Stimulated activated CD4-positive, alpha-beta T cell treated with anti-CD3 and anti-CD28 coated beads, Interleukin-12 subunit alpha, Interleukin-12 subunit beta, amount 100 ng/mL, for 24 hours (primary cell): Measurements from ENCODE around the gene RBBP4.
"Not testable (repeated sequence)": the region's sequence is repeated elsewhere in the genome, so short reads cannot be mapped to it uniquely, and the experiment has no call there.

Source experiments
- DNase-seq, 2 experiments: peaks; one replicate each; pipeline ENCODE4 v3.0.0-alpha.2; 2020; ENCODE audit warnings: low read depth in 2 of 2

RBBP4 gene

DNA sequence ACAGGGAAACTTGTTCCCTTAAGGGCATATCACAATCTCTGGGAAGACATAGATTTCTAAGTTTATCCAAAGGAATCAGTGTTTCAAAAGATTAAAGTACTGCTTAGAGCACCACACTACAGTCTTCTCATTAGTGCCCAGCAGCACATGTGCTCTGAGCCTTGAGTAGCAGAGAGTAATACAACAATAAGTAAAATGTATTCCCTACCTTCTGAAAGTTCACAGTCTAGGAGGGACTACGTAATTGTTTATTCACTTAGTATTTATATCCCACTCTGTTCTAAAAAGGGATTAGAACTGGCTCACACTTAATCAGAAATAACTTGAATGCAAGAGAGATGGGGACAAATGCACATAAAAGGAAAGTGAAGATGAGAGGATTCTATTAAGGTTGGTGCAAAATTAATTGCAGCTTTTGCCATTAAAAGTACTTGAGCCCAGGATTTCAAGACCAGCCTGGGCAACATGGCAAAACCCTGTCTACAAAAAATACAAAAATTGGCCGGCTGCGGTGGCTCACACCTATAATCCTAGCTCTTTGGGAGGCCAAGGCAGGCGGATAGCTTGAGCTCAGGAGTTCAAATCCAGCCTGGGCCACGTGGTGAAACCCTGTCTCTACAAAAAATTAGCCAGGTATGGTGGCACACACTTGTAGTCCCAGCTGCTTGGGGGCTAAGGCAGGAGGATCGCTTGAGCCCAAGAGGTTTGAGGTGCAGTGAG, 42.6 kb downstream of the RBBP4 start:
- DNase-seq = no peak

DNA sequence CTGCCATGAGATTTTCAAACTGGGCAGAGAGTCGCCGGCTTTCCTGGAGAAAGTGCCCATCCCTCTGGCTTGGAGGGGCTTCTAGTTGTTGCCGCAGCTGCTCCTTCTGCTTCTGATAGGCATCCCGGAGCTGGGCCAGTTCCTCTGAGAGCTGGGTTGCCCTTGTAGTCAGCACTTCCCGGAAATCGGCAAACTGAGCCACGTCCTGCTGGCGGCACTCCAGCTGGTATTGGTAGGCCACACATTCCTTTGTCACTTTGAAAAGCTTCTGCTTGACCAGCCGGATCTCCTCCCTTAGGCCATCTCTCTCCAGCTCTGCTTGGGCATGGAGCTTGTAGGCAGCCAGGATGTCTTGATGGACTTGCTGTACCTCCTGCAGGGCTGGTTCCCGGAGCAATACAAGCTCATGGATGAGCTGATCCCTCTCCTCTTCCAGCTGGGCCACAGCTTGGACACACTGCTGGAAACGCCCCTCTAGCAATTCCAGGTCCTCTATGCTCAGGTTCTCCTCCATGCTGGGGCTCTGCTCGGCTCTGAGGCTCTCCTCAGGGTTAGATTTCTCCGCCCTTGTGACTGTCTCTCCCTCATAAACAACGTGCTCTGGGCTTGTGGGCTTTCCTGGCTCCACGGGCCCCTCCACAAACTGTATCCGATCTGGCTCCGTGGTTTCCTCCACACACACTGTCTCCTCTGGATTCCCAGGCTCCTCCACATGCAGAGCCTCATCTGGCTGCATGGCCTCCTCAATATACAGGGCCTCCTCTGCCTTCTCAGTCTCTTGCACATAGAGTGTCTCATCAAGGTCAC, 44.3 kb downstream of the RBBP4 start:
- DNase-seq = no peak

DNA sequence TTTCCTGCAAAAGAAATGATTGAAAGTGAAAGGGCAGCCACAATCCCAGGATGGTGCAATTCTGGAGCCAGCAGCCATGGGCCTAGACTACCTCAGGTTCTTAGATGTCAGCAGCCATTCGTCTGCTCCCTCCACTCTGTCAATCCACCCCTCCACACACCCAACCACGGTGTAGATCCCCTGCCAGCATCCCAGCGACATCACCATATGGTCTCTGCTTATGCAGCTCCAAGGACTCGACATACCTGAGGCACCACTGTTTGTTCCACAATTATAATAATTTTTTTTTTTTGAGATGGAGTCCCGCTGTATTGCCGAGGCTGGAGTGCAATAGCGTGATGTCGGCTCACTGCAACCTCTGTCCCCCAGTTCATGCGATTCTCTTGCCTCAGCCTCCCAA, 45.0 kb downstream of the RBBP4 start:
- no peak for DNase-seq

DNA sequence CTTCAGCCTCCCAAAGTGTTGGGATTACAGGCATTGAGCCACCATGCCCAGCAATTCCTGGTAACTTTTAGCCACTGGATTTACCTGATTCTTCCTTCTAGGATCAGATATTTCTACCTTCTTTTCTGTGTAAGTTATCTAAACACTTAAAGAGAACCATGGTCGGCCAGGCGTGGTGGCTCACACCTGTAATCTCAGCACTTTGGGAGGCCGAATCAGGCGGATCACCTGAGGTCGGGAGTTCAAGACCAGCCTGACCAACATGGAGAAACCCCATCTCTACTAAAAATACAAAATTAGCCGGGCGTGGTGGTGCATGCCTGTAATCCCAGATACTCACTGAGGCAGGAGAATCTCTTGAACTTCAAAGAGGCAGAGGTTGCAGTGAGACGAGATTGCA, 46.0 kb downstream of the RBBP4 start:
- DNase-seq = not testable (repeated sequence)

DNA sequence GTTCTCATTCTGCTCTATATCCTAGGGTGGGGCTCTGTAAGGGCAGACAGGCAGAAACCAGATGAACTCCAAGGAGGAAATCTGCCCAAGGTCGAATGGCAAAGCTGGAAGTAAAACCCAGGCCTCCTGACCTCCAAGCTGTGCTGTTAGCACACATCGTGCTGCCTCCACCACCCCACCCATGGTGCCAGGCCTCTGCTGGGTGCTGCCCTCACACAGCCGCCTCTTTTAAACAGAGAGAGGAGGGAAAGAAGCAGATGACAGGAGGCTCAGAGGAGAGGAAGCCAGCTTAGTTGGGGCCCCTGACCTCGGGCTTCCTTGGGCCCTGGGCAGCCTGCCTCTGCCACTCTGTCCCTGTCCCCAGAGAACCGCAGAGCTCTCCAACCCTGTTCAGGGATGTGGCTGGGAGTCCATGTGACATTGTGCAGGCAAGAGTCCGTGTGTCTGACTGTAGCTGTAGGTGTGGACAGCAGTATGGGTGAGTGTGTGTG, 50.5 kb downstream of the RBBP4 start:
- no peak for DNase-seq

DNA sequence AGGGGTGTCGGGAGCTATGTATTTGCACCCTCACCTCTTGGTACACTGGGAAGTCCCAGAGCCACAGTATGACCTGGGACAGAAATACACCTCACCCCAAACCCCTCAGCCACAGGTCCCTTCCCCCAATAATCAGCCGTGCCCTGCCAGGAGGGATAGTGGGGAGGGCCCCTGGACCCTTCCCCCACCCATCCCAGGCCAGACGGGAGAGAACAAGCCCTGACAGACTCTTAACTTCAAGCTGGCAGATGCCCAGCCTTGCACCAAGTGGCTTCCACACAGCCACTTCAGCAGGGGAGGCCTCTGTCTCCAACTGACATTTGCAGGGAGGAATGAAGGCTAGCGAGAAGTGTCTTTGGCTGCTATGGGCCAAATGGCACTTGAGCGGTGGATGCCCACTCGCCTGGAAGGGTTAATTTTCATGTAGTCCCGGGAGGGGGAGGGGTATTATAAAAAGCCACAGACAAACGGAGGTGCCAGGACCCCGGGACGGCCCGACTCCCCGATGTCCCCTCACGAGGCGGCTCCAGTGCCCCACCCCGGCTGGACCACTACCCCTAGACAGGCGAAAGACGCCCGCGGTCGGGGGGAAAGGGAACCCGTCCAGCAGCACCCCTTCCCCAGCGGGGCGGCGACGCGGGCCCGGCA, 51.1 kb downstream of the RBBP4 start:
- DNase-seq = no peak

DNA sequence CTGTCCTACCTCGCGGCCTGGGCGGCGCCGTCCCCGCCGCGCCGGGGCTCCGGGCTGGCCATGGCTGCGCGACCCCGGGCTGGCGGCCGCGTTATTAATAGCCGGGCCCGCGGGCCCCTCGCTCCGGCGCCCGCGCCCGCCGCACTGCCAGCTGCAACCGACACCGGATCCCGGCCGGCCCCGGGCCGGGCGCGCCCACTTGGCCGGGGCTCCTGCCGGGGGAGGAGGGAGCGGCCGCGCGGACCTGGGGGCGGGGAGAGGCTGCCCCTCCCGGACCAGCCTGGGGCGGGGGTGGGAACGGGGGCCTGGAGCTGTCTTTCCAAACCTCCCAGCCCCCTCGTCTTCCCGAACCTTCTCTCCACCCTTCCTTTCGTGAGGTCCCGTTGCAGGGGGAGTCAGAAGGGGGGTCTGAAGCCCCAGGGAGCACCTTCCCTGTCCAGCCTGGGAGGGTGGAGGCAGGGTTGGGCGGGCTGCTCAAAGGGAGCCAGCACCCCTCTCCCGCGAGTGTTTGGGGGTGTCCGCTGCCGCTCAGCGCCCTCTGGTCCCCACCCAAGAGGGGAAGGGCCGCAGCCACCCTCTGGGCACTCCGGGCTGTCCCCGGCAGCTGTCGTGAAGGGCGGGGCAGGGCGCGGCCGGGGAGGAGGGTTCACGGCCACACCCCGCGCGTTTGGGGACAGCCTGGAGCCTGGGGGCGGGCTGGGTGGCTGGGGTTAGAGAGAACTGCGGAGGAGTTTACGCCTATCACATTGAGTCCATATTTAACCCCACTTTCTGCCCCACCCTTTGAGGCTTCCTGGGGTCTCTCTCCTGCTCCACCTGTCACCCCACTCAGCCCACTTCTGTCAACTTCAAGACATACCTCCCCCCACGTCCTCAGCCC, 51.8 kb downstream of the RBBP4 start, which contains the start of gene SYNC:
Gene SYNC (minus strand): TSS at position 172 of the 880 bp plus-strand sequence. CDS start 110 bp downstream, at position 62.
- DNase-seq = no peak

DNA sequence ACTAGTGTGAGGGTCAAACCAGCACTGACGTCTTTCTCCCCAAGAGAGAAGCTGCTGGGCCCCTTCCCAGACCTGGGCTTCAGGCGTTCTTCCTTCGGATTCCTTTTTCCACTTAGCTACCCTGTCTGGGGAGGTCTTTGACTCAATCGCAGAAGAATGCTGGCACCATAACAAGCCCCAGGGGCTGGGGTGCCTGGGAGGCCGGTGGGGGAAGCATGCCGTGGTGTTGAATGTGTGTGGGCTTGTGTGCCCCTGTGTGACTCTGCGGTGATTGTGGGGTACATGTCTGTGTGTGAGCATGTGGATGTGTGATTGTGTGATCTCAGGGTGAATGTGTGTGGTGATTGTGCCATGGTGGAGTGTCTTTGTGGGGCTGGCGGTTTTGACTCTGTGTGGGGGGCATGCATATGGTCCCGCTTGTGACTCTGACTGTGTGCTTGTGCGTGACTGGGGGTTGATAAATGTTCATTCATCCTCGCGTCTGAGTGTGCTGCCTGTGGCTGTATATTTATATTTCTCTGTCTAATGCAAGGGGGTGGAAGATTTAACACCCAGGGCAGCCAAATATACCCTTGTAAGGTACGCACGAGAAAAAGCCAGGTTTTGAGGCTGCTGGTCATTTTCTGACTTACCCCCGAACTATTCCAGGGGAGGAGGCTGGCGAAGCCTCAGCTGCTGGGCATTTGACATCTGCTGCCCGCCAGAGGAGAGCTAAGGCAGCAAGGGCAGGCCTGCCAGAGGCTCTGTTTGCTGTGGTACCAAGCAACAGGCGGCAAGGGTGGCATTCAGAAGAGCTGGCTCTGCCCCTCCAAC, 52.7 kb downstream of the RBBP4 start:
- no peak for DNase-seq

DNA sequence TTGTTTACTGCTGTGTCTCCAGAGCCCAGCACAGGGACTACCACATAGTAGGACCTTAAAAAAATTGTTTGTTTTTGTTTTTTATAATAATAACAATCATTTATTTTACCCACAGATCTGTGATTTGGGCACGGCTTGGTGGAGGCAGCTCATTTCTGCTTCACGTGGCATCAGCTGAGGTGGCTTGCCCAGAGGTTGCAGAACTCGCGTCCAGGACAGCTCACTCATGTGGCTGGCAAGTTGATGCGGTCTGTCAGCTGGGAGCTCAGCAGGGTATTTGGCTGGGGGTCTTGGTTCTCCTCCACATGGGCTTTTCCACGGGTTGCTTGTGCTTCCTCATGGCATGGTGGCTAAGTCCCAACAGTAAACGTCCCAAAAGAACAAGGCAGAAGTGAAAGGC, 54.5 kb downstream of the RBBP4 start:
- DNase-seq = no peak

DNA sequence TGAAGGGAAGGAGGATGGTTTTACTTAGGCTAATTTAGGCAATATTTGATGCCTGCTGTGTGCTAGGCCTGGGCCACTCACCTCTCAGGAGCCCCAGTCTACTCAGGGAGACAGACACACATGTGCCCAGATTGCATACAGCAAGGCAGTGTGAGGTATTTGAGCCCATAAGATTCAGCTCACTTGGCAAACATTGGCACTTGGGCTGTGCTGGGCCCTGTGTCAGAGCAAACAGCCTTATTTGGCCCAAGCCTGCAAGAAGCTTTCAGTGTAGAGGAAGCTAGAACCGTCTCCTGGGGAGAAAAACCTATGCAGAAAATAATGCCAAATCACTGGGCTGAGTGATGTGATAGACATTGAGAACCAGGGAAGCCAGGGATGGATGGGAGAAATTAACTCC, 55.5 kb downstream of the RBBP4 start:
- no peak for DNase-seq

DNA sequence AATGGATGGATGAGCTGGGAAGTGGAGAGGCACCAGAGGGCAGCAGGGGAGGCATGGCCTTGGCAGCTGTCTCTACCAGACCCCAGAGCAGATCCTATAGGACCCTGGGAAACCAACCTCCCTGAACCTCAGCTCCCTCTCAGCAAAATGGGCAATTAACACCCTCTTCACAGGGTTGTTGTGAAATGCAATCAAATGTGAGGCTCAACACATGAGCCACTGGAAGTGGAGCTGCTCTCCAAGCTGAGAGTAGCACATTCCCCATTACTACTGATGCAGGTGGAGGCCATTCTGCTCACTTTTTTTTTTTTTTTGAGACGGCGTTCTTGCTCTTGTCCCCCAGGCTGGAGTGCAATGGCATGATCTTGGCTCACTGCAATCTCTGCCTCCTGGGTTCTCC, 58.1 kb downstream of the RBBP4 start:
- DNase-seq = no peak

DNA sequence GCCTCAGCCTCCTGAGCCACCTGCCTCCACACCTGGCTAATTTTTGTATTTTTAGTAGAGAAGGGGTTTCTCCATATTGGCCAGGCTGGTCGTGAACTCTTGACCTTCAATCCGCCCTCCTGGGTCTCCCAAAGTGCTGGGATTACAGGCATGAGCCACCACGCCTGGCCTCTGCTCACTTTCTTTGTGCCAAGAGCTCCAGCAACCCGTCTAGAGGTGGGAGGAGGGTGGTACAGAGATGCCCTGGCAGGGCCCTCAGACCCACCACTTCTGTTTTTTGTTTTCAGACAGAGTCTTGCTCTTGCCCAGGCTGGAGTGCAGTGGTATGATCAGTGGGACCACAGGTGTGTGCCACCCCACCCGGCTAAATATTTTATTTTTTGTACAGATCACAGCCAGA, 58.5 kb downstream of the RBBP4 start:
- no peak for DNase-seq

DNA sequence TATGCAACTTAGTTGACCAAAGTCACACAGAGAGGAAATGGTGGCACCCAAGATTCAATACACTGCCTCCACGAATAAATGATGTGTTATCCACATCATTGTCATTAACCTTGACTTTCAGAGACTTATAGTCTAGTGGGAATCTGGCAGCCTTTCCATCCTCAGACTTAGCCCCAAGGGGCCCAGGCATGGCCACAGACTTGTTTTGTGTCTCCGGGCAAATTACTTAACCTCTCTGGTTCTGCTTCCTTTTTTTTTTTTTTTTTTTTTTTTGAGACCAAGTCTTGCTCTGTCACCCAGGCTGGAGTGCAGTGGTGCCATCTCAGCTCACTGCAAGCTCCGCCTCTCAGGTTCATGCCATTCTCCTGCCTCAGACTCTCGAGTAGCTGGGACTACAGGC, 60.2 kb downstream of the RBBP4 start:
- not testable (repeated sequence) for DNase-seq

DNA sequence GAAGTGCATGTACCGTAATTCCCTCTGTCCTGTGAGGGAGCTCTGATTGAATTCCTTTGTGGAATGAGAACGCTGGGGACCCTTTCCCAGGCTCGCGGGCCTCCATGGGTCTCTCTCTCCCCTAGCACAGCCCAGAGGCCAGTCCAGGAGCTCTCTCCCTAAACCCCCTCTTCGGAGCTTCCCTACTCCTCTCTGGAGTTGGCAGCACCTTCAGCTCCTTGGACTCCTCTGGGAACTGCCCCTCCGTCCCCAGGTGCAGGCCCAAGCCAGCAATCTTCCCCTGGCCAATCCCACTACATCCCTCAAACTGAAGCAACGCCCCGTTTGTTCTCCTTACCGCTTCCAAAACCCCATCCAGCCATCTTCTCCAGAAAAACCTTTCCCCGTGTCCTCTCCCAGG, 62.1 kb downstream of the RBBP4 start:
- DNase-seq = no peak

DNA sequence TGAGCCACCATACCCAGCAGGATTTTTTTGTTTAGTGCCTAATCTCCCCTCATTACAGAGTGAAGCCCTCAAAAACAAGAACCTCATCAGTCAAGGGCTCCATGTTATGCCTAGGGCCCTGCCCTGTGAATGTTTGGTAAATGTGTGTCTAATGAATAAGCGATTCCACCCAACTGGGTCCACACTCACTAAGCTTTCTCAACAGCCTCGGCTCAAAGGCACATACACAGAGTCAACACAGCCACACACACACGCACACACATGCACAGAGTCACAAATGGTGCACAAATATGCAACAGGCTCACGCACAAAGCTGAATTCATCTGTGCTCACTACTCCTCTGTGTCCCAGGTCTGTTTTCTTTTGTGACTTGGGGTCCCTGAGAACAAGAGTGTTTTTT, 63.3 kb downstream of the RBBP4 start:
- DNase-seq = no peak

DNA sequence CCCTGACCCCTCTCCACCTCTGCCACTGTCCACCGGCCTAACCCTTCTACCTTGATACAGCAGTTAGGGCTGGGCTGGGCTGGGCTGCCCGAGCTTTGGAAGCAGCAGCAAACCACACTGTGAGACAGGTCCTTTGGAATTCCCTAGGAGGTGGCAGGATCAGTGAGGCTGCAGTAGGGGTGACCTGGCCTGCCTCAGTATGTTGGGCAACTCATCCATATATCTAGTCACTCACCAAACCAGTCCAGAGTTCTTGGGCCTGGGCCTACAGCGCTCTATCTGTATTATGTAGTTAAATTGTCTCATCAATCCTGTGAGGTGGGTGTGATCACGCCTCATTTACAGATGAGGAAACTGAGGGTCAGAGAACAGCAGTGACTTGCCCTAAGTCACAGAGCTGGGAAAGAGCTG, 64.9 kb downstream of the RBBP4 start:
- no peak for DNase-seq

DNA sequence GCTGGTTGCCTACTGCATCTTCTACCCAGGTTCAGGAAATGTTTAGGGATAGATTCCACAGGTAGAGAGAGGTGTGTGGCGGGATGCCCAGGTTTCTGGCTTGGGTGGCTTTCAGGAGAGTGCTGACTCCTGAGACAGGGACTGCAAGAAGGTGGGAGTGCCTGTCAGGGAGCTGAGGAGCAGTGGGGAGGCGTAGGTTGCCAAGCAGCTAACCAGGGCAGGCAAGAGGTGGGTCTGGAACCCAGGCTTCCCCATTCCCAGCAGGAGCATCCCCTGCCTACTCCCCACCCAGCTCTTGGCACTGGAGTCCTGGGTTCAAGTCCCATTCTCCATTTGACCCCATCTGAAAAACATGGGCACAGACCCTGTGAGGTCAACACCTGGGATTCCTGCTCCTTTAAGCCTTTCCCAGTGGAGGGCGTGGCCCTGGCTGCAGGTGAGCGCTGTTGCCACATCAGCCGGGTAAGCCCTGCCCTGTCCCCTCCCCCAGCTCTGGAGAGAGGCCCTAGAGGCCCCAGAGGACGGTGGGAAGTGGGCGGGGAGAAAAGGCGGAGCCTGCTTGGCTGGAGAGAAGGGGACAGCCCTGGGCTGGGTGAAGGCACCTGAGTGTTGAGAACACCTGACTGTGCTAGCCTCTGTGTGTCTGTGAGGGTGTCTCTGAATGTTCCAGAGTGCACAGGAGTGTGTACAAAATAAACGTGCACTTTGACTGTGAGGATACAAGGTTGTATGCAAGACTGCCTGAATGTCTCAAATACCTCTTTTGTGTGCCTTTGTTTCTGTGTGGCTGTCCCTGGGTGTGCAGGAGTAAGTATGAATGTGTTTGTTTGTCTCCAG, 65.5 kb downstream of the RBBP4 start:
- DNase-seq = peak in 1 of 2 experiments; percentile 53

DNA sequence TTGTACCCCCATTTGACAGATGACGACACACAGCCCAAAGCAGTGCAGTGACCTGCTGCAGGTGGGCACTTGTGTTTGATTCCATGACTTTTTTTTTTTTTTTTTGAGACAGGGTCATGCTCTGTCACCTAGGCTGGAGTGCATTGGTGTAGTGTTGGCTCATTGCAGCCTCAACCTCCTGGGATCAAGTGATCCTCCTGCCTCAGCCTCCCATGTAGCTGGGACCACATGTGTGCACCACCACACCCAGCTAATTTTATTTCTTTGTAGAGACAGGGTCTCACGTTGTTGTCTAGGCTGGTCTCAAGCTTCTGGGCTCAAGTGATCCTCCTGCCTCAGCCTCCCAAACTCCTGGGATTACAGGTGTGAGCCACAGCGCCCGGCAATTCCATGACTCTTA, 66.5 kb downstream of the RBBP4 start:
- no peak for DNase-seq

DNA sequence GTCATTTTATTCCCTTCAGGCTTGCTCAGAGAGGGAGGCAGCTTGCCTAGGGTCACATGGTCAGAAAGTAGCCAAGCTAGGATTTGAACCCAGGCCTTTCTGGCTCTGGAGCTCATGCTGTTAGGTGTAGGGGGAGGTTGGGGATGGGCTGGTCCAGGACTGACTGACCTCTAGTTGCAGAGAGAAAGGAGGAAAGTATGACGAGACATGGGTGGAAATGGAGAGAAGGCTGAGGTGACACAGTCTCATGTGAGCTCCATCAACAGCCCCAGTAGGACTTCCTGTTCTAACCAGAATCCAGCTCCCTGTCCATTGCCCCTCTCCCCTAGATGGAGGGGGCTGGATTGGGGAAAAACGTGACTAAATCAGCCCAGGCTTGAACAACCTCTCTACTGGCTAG, 67.0 kb downstream of the RBBP4 start:
- no peak for DNase-seq

DNA sequence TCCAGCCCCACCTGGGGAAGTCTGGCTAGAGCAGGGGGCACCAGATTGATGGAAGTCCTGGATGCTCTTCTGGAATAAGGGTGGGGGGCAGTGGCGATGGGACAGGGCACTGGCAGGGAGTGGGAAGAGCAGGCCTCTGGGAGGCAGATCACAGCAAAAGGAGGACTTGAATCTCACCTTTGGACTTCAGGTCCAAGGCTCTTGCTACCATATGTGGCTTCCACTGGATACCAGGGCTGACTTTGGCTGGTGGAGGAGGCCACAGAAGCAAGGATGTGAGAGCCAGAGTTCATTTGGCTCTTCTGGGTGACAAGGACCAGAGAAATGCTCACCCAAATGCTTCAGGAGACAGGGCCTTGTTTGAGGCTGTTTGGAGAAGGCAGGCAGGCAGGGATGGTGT, 67.5 kb downstream of the RBBP4 start:
- DNase-seq = no peak
